Prostate gland (tissue), 2 donors: ENCODE data around the gene CDKN1A.

Source experiments
- CTCF ChIP-seq, 4 experiments: fragments of 200-600 bp in 2 of 4; fragments of 450-650 bp in 2 of 4; sonication (generic) in 2 of 4; IDR thresholded peaks; 1 replicate in 3 of 4; 2 replicates in 1 of 4; pipeline ENCODE4 v1.5.1; 2016 to 2019; ENCODE audit warnings: antibody characterized with exemption in 4 of 4, mild to moderate bottlenecking in 2 of 4, moderate library complexity in 2 of 4
- POLR2A ChIP-seq: fragments of 450-650 bp; IDR thresholded peaks from one replicate; pipeline ENCODE4 v1.6.1; 2016; ENCODE audit warnings: antibody characterized with exemption, mild to moderate bottlenecking

GRCh38 chr6:36734486-36735060 is 56.1 kb downstream of the CDKN1A start:
- no peak for TF ChIP-seq POLR2A
- no peak for TF ChIP-seq CTCF (IDR thresholded peaks at IDR 0.05)
